Stimulated activated CD4-positive, alpha-beta T cell treated with anti-CD3 and anti-CD28 coated beads, Interleukin-12 subunit alpha, Interleukin-12 subunit beta, amount 100 ng/mL, for 24 hours (primary cell): ENCODE data around the gene PDE4D.
"Not testable (repeated sequence)": the region's sequence is repeated elsewhere in the genome, so short reads cannot be mapped to it uniquely, and the experiment has no call there.

Experiments
- DNase-seq, 2 experiments: peaks; one replicate each; pipeline ENCODE4 v3.0.0-alpha.2; 2020; ENCODE audit warnings: low read depth in 2 of 2

Gene PDE4D

DNA sequence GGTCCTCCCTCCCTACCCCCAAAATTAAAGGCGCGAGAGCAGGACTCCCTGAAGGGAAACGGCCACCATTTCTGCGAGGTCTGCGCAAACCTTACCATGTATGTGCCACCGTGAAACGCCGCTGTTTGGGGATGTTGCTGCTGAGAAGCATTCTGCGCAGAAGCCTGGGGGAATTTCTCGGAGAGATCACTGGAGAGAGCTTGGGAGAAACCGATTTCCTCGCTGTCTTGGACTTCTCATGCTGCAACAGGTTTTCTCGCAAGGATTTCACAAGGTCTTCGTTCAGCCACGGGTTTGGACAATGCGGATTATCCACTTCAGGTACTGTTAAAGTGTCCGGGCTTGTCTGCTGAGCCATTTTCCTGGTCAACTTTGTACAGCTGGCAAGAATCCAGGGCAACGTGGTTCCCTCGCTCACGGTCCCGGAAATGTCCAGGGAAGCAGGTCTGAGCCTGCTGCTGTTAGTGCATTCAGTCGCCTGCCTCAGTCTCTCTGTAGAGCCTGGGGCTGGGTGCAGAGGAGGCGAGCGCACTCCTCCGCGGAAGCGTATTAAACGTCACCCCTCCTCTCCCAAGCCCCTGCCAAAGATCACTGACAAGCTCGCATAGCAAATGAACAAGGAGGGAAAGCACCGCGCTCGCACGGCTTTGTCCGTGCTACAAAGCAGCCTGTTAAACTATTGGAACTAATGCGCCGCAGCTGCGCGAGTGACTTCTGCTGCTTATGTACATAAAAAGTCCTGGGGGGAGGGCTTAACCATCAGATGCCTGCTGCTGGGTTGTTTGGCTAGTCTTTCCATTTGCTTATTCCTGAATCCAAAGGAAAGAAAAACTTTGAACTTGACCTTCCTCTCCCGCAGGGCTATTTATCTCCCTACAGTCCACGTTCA is 125.1 kb downstream of the PDE4D start:
- DNase-seq = no peak

DNA sequence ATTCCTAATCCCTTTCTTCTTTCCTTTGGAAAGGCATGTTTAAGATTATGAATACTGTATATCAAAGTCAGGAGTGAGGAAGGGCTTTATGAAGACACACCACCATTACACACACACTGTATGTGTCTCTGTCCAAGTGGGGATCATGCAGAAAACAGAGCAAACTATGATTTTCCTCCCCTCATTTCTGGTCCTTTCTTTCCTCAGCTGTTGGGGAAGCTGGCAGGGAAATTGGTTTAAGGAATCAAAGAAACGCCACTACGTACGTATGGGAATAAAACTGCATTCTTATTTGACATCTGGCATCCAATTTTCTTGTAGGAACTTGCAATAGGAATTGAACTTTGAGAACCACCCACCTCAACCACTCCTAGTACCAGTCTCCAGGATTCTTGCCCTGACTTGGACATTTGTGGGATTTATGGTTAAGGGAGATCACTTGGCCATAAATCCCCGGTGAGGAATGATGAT is 125.8 kb downstream of the PDE4D start:
- no peak for DNase-seq

DNA sequence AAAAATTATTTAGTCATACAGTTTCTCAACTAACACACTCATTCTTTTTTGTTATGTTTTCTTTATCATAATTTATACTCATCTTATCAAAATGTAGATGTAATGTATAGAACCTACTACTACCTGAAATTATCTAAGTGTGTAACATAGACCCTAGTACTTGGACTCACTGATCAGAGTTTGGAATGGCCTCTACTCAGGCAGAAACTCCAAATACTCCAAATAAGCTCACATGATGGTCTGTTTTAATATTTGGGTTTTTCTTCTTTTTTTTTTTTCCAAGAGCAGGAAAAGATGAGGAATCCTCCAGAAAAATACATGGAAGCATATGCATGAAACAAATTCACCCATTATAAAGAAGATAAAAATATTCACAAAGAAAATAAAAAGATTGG is 126.3 kb downstream of the PDE4D start:
- DNase-seq = no peak

DNA sequence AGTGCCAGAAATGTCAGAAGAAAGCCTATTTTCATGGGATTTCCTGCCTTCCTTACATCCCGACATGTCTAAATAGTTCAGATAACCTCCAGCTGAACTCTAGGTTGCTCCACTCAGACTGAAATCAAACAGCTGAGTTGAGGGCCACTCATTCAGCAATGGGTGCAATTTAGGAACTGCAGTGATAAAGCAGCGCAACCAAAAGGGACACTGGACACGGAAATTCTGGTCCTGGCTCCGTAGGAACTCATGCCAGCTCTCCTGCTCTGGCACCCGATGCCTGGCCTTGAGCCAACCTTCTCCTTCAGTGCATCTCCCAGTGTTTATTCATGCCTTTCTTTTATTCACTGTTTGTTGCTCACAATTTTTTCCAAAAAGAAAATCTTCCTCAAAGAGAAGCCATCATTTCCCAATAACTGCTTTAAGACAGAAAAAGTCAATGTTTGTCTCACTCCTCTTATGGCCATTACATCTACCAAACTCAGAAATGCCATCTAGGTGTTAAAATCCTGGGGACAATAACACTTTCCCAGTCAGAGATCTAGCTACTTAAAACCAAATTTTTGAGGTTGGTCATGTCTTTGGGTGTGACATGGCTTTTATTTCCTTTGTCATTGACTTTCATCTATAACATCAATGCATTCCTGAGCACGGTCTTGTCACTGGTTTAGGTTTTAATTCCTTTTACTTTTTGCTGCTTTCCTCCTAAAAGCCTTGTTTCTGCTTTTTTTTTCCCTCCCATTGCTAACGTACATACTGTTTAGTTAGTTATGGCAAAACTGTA is 126.9 kb downstream of the PDE4D start:
- no peak for DNase-seq

DNA sequence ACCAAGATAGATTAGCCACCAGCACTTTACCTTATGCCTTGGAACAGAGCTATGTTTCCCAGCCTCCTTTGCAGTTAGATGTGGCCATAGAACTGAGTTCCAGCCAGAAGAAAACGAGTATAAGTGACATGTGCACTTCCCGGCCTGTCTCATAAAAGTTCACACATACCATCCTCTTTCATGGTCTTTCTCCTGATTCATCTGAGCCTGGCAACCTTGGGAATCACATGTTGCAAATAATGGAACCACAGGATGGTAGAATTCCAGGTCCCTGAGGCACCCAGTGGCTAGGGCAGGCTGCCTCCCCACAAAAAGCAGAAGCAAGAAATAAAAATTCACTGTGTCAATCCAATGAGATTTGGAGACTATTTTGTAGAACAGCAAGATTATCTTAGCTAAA is 128.1 kb downstream of the PDE4D start:
- no peak for DNase-seq

DNA sequence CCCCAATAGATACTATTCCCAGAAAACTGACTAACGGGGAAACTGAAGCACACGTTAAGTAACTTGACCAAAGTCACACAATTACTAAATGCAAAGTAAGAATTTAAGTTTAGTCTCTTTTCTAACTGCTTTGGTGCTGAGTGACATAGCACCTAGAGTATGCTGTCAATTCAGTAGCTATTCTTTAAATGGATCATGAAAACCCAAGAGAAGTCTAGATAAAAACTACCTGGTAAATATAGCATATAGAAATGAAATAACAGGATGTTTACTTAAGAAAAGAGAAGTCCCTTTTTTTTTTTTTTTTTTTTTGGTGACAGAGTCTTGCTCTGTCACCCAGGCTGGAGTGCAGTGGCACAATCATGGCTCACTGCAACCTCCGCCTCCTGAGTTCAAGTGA is 129.2 kb downstream of the PDE4D start:
- no peak for DNase-seq

DNA sequence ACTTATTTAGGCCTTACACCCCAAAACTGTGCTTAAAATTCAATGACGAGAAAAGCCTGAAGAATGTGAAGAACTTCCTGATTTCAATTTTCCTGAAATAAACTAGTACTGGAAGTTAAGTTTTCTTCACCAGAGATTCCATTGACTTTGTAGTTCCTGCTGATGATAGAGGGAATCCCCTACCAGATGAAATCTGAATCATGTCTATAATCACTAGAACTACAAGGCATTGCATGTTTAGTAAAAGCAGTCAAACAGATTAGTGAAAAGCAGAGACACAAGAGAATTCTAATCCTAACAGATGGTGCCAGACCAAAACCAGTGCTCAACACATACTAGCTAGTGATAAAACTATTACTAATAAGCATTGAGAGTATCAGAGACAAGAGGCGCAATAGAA is 130.0 kb downstream of the PDE4D start:
- DNase-seq = no peak

DNA sequence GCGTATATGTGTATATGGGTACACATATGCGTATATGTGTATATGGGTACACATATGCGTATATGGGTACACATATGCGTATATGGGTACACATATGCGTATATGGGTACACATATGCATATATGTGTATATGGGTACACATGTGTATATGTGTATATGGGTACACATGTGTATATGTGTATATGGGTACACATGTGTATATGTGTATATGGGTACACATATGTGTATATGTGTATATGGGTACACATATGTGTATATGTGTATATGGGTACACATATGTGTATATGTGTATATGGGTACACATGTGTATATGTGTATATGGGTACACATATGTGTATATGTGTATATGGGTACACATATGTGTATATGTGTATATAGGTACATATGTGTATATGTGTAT is 131.3 kb downstream of the PDE4D start:
- DNase-seq = not testable (repeated sequence)

DNA sequence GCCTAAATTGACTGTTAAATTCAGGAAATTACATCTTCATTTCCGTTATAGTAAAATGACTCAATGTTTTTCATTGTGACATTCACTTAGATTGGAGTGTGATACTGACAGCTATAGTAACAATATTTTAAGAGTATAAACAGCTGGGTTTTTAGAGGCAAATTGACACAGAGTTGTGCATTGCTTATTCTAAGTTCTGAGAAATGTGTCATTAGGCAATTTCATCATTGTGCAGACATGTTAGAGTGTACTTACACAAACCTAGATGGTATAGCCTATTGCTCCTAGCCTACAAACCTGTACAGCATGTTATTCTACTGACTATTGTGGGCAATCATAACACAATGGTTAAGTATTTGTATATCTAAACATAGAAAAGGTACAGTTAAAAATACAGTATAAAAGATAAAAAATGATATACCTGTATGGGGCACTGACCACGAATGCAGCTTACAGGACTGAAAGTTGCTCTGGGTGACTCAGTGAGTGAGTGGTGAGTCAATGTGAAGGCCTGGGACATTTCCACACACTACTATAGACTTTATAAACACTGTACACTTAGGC is 132.7 kb downstream of the PDE4D start:
- DNase-seq = no peak

DNA sequence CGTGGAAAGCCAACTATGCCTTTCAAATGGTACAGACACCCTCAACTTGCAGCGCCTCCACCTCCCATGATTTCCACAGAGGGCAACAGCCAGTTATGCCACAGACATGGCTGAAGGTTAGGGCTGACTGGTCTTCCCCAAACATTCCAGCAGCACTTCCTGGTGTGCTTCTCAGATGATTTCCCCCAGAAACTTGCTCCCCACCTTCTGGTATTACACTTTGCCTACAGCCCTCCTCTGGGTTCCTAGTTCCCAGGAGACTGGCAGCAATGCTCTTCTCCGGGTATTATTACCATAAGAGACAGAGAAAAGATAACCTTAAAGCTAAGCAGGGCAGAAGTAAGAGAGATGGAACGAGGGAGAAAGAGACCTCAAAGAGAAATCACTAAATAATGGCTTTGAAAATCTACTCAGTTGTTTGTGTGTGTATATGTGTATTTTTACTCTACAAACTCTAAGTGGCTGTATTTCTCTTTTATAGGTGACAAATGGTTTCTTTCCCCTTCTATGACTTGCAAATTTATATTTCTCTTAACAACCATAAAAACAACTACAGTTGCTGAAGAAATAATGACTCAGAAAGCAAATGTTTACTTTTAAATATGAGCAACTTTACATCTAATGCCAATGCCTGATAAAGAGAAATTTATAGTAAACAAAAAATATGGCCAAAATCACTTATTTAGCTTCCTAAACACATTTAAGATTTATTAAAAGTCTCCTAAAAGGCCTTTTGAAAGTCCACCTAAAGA is 133.8 kb downstream of the PDE4D start:
- DNase-seq = no peak

DNA sequence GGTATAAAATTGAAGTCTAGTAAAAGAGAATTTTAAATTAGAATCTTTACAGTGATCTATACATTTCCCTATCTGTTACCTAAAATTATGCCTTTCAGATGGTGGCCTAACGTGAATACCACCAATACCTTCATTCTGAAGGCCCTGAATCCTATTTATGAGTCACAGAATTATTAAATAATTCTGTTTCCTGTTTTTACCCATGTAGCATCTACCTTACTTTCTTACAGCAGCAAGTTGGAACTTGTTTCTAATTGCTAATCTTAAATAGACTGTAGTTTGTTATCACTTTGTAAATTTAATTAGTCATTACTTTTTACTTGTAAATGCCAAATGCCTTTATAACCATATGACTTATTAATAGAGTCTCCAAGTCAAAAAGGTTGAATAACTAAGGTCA is 135.0 kb downstream of the PDE4D start:
- no peak for DNase-seq

DNA sequence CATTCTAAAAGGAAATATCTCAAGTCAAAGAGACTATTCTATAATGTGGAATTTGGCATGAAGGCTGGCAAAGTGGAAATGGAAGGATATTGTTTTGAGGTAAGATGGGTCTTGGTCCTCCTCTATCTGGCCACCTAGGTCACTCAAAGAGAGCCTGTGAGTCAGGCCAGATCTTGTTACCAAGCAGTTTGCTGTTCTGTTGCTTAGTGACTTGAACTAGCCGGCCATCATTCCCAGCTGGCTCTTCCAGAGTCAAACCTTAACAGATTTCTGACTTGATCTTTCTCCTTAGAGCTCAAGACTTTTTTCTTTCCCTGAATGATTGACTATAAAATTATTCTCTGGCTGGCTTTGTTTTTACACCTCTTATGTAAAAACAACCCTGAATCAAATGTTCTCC is 136.1 kb downstream of the PDE4D start:
- no peak for DNase-seq

DNA sequence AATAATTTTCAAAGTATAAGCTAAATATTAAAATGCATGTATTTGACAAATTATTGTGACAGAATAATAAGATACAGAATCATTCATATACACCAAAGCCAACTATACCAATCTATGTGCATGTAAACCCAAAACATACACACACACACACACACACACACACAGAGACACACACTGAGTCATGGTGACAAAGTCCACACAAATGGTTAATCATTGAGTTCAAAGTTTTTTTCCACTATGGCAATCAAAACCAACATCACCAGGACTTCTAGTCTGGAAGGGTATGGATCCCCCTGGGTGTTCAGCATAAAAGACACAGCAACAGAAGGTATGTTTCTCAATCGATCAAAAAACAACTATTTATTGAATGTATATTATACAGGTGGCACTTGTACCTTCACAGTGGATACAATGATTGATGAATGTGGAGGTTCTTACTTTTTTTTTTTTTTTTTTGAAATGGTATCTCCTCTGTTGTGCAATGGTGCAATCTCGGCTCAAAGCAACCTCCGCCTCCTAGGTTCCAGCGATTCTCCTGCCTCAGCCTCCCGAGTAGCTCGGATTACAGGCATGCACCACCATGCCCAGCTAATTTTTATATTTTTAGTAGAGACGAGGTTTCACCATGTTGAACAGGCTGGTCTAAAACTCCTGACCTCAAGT is 137.0 kb downstream of the PDE4D start:
- DNase-seq = no peak

DNA sequence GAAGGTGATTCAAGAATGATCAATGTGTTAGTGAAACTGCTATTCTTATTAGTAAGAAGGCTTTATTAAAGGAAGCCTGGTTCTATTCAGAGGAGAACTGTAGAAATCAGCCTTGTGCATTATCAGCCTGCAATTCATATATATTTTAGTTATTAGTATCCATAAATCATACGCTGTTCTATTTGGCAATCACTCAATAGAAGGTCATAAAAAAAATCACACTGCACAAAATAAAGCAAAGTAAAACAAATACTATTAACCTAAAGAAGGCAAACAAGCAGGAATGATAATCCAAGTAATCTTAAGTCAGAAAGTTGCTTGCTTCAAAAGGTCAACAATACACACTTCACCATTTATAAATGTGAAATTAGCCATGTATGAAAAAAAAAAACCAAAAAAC is 138.1 kb downstream of the PDE4D start:
- no peak for DNase-seq

DNA sequence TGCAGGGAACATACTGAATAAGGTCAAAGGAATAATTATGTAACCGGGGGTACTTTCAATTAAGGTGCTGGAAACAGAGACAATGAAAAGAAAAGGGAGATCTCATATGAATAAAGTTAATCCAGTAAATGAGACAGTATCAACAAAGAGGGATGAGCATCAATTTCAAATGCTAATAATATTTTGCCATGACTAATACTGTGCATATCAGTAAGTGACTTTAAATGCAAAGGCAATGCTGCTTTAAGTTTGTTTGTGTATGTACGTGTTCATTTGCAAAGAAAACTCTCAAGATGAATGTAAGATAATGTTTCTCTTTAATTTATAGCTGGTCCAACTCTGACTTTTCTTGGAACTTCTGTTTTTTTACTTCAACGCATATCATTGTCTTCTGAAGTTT is 139.9 kb downstream of the PDE4D start:
- no peak for DNase-seq

DNA sequence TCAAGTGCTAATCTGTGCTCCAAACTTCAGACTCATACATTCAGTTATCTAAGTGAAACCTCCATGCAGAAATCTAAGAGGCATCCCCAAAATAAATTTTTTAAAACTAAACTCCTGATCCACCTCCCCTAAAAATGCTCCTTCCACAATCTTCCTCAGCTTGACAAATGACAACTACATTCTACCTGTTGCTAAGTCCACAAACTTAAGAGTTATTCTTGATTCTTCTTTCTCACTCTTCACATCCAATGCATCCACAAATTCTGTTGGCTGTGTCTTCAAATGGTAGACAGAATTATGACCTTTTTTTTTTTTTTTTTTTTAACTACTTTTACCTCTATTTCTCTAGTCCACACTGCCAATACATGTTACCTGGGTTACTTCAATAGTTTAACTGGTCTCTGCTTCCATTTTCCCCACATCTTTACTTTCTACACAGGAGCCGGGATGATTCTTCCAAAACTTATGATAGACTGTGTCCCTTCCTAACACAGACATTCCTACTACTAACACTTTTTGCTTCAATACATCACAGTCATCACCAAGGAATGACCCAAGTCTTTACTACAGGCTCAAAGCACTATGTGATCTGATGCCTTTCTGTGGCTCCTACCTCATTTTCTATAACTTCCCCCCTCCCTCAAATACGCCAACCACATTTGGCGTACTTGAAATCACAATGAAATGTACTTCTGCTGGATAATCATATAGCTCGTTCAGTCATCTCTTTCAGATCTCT is 143.6 kb downstream of the PDE4D start:
- no peak for DNase-seq

DNA sequence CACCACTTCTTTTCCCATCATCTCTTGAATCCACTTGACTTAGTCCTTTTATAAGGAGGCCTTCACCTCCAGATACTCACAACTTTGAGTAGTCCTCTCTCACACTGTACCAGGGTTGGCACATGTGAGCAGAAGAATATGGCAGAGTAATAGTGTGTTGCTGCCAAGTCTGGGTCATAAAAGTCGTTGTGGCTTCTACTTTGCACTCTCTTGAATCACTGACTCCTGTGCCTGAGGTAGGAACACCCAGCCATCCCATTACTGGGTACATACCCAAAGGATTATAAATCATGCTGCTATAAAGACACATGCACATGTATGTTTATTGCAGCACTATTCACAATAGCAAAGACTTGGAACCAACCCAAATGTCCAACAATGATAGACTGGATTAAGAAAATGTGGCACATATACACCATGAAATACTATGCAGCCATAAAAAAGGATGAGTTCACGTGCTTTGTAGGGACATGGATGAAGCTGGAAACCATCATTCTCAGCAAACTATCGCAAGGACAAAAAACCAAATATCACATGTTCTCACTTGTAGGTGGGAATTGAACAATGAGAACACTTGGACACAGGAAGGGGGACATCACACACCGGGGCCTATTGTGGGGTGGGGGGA is 145.4 kb downstream of the PDE4D start:
- not testable (repeated sequence) for DNase-seq

DNA sequence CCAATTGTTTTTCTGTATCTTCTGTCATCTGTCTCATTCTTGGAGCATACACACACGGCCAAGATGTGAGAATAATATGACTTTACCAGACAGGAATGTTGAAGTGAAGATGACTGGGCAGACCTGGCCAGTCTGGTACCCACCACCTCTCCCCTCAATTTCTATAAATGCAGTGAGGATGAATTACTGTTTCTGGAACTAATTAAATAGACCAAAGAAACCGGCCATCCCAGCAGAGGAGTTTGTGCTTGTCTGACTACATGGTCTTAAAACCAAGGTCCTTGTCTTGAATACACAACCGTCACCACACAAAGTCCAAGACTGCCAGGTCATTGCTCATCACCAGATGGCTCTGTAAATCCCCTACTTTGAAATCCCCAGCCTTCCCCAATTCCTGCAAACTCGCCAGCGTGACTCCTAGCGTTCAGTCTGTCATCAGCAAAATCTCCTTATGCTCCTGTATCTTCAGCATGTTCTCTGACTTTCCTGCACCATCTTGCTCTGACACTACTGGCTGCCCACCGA is 147.2 kb downstream of the PDE4D start:
- DNase-seq = no peak

DNA sequence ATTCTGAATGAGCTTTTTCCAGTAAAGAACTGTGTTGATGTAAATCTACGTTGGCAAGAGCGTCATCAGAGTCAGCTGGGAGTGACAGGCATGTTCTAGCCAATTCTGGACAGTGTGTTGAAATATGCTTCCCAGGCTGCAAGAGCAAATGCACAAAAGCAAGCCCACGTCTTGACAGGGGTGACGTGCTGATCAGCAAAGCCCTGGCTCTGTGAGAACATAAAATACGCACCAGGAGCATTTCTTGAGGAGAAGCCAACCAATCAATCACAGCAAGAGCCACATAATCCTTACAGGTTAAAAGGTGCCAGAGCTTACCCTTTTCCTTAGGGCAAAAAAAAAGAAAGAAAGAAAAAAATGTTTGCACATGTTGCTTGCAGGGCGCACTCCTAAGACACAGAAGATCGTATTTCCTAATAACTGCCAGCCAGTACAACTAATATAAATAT is 148.1 kb downstream of the PDE4D start:
- no peak for DNase-seq

DNA sequence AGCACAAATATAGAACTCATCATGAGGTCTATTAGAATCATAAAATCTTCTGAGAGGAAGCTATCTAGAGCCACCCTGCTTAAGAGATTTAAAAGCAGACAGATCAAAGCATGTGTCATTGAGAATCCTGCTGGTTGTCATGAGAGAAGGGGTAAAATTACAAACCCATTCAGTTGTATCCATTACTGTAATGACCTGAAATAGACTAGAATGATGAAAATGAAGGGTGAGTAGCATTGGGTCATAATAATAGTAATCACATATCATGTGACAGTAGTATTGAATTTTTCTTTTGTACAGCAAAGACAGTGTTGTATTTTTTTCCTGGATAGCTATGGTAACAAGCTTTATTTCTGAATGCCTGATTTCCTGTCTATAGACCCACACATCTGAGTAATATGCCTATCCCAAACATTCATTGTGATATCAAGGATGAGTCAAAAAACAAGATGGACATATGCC is 149.0 kb downstream of the PDE4D start:
- DNase-seq = no peak
